Measurements from ENCODE around the gene ITPA.
A peak's percentile ranks its signal among the peaks of the same experiment; 100 is the strongest.

ITPA gene

GRCh38 chr20:3229798-3230197 lies 20.5 kb downstream of the ITPA start:
- DNase-seq: no peak

GRCh38 chr20:3231116-3231515 lies 21.8 kb downstream of the ITPA start:
- no peak for DNase-seq

GRCh38 chr20:3231889-3232588 lies 22.7 kb downstream of the ITPA start:
- no peak for DNase-seq

GRCh38 chr20:3233131-3233990 lies 24.1 kb downstream of the ITPA start:
- DNase-seq: no peak

GRCh38 chr20:3233991-3234498 lies 24.7 kb downstream of the ITPA start:
- no peak for DNase-seq

- DNase-seq: no peak
Measured at GRCh38 chr20:3235666-3236324, 26.5 kb downstream of the ITPA start.

- no peak for DNase-seq
Measured at GRCh38 chr20:3237011-3237957, 28.0 kb downstream of the ITPA start.

- DNase-seq: no peak
Measured at GRCh38 chr20:3237958-3238615, 28.8 kb downstream of the ITPA start.

- DNase-seq: peak; percentile 21
Measured at GRCh38 chr20:3238616-3239025, 29.3 kb downstream of the ITPA start.

- peak; percentile 26 for DNase-seq
Measured at GRCh38 chr20:3239026-3239866, 29.9 kb downstream of the ITPA start, which contains the start of gene SLC4A11. Gene SLC4A11 (minus strand): TSS chr20:3239190. CDS start chr20:3239137, 53 bp downstream.

- no peak for DNase-seq
Measured at GRCh38 chr20:3239867-3240775, 30.8 kb downstream of the ITPA start.

GRCh38 chr20:3240776-3241363 lies 31.6 kb downstream of the ITPA start:
- no peak for DNase-seq

- no peak for DNase-seq
Measured at GRCh38 chr20:3242172-3242692, 32.9 kb downstream of the ITPA start.

GRCh38 chr20:3243718-3244358 lies 34.5 kb downstream of the ITPA start:
- no peak for DNase-seq

GRCh38 chr20:3244613-3245012 lies 35.3 kb downstream of the ITPA start:
- DNase-seq: no peak

GRCh38 chr20:3245156-3245555 lies 35.9 kb downstream of the ITPA start:
- DNase-seq: no peak

GRCh38 chr20:3245711-3246110 lies 36.4 kb downstream of the ITPA start:
- DNase-seq: no peak

GRCh38 chr20:3246682-3247081 lies 37.4 kb downstream of the ITPA start:
- no peak for DNase-seq
